Calu3 (cell line): ENCODE results near the gene EML6. TPM values are rescaled to one million over a fixed set of nuclear protein-coding genes. Genes with fewer than 3 reads are reported as not detected.

Source experiments
- BruUV-seq: library from RNA; stranded (reverse); fragments of 400-500 nt; replicated peaks from 2 replicates; lab custom pipeline; 2021; lab: Mats Ljungman, UMichigan
- CTCF ChIA-PET: fragments of 300-600 bp; sonication (Branson Sonifier 250); formaldehyde crosslinking; loops from one replicate; lab custom pipeline; 2022; ENCODE audit warnings: antibody characterized with exemption; lab: Charles Lee
- DNase-seq: peaks from one replicate; pipeline ENCODE4 v3.0.0; 2022
- H3K27ac Mint-ChIP-seq: one replicate; pipeline ENCODE4 v1.8.0; 2022; ENCODE audit warnings: mixed read lengths; ENCODE audit not compliant: unreplicated experiment
- H3K27me3 Mint-ChIP-seq: one replicate; pipeline ENCODE4 v1.8.0; 2022; ENCODE audit warnings: mixed read lengths; ENCODE audit not compliant: unreplicated experiment
- H3K36me3 Mint-ChIP-seq: one replicate; pipeline ENCODE4 v1.8.0; 2022; ENCODE audit warnings: mild to moderate bottlenecking, moderate library complexity, mixed read lengths; ENCODE audit not compliant: insufficient read depth, unreplicated experiment
- H3K4me1 Mint-ChIP-seq: one replicate; pipeline ENCODE4 v1.8.0; 2022; ENCODE audit warnings: mild to moderate bottlenecking, low read depth, mixed read lengths; ENCODE audit not compliant: unreplicated experiment
- H3K4me3 Mint-ChIP-seq: one replicate; pipeline ENCODE4 v1.8.0; 2022; ENCODE audit warnings: mild to moderate bottlenecking, low read depth, moderate library complexity, mixed read lengths; ENCODE audit not compliant: unreplicated experiment
- H3K9me3 Mint-ChIP-seq: one replicate; pipeline ENCODE4 v1.8.0; 2022; ENCODE audit warnings: low read depth, mixed read lengths; ENCODE audit not compliant: unreplicated experiment
- CTCF ChIP-seq: fragments of 200-600 bp; IDR thresholded peaks from one replicate; pipeline ENCODE4 v1.8.0; 2022; ENCODE audit warnings: antibody characterized with exemption; ENCODE audit not compliant: unreplicated experiment
- intact Hi-C: fragments of 100-400 bp; cut with micrococcal nuclease; formaldehyde crosslinking; loops from one replicate; pipeline ENCODE4 v1.10.0; 2022; ENCODE audit not compliant: unreplicated experiment
- total RNA-seq: library from RNA; stranded (reverse); gene quantifications from 2 replicates; pipeline ENCODE4 v1.2.3, GENCODE V29; 2022

EML6 gene
- total RNA-seq, 1 experiment from 2014 or later: 0.45 TPM

- no peak overlapping the region for H3K27ac Mint-ChIP-seq
- no TSS peak for BruUV-seq
- DNase-seq: no peak
- H3K36me3 Mint-ChIP-seq: peaks cover 5% of the 10 kb centered on the region
- intact Hi-C loops: no loop called here
- peaks cover 37% of the 10 kb centered on the region for H3K27me3 Mint-ChIP-seq
- H3K9me3 Mint-ChIP-seq: no peaks in the 10 kb centered on the region
- CTCF ChIA-PET: no interaction called here
- no peaks in the 10 kb centered on the region for H3K4me1 Mint-ChIP-seq
- no peak overlapping the region for H3K4me3 Mint-ChIP-seq
- TF ChIP-seq CTCF: no peak
Measured at GRCh38 chr2:54714996-54715395, 8.5 kb upstream of the EML6 start.

GRCh38 chr2:54716375-54716774 is 7.1 kb upstream of the EML6 start:
- no TSS peak for BruUV-seq
- H3K36me3 Mint-ChIP-seq: no peaks in the 10 kb centered on the region
- H3K27me3 Mint-ChIP-seq: peaks cover 30% of the 10 kb centered on the region
- no peak overlapping the region for H3K4me3 Mint-ChIP-seq
- no peak for DNase-seq
- H3K4me1 Mint-ChIP-seq: no peaks in the 10 kb centered on the region
- CTCF ChIA-PET: no interaction called here
- intact Hi-C loops: no loop called here
- TF ChIP-seq CTCF: no peak
- no peak overlapping the region for H3K27ac Mint-ChIP-seq
- no peaks in the 10 kb centered on the region for H3K9me3 Mint-ChIP-seq

- Mint-ChIP-seq H3K4me1 (peaks cover 6% of the 10 kb centered on the region), H3K4me3 (no peak overlapping the region), H3K27ac (no peak overlapping the region), H3K36me3 (peaks cover 19% of the 10 kb centered on the region), H3K9me3 (no peaks in the 10 kb centered on the region), H3K27me3 (peaks cover 51% of the 10 kb centered on the region)
- CTCF ChIA-PET: no interaction called here
- intact Hi-C loops: no loop called here
- DNase-seq: no peak
- BruUV-seq: no TSS peak
- TF ChIP-seq CTCF: no peak
Measured at GRCh38 chr2:54720563-54720962, 2.9 kb upstream of the EML6 start.

- Mint-ChIP-seq H3K4me3 (peak overlapping the region; percentile 91), H3K4me1 (peaks cover 6% of the 10 kb centered on the region), H3K27me3 (peaks cover 66% of the 10 kb centered on the region), H3K9me3 (no peaks in the 10 kb centered on the region), H3K36me3 (peaks cover 19% of the 10 kb centered on the region), H3K27ac (peak overlapping the region; percentile 44)
- intact Hi-C loops: loop anchor here (2.0 kb wide), 1 partner anchor 116 kb away; no protein-coding TSS in a partner anchor
- no peak for TF ChIP-seq CTCF
- CTCF ChIA-PET: interaction anchor here (1.2 to 1.3 kb wide), 2 partner anchors 30 to 31 kb away, joined by 3 to 5 read pairs; no protein-coding TSS in a partner anchor
- no peak for DNase-seq
- BruUV-seq: TSS peak; percentile 74
Measured at GRCh38 chr2:54722641-54723040, 821 bp upstream of the EML6 start.
